HEK293T (cell line): ENCODE results near the gene OTUB1.
"Not testable (repeated sequence)": the region's sequence is repeated elsewhere in the genome, so short reads cannot be mapped to it uniquely, and the experiment has no call there.

Source experiments
- ARNT ChIP-seq: fragments of 450-650 bp; IDR thresholded peaks from 2 replicates; pipeline ENCODE4 v1.6.1; 2017; ENCODE audit warnings: mild to moderate bottlenecking
- BHLHE40 ChIP-seq: fragments of 450-650 bp; IDR thresholded peaks from 2 replicates; pipeline ENCODE4 v1.6.1; 2016; ENCODE audit warnings: mild to moderate bottlenecking, moderate library complexity, borderline replicate concordance
- CTBP1 ChIP-seq: fragments of 450-650 bp; IDR thresholded peaks from 2 replicates; pipeline ENCODE4 v1.6.1; 2016; ENCODE audit warnings: borderline replicate concordance
- FOXA1 ChIP-seq: fragments of 450-650 bp; IDR thresholded peaks from 2 replicates; pipeline ENCODE4 v1.6.1; 2016; ENCODE audit warnings: mild to moderate bottlenecking
- FOXK2 ChIP-seq: fragments of 450-650 bp; IDR thresholded peaks from 2 replicates; pipeline ENCODE4 v1.6.1; 2016; ENCODE audit warnings: mild to moderate bottlenecking
- FOXM1 ChIP-seq: fragments of 450-650 bp; IDR thresholded peaks from 2 replicates; pipeline ENCODE4 v1.6.1; 2017; ENCODE audit warnings: mild to moderate bottlenecking, borderline replicate concordance
- HDGF ChIP-seq: fragments of 450-650 bp; IDR thresholded peaks from 2 replicates; pipeline ENCODE4 v1.6.1; 2017; ENCODE audit warnings: antibody characterized with exemption, borderline replicate concordance
- L3MBTL2 ChIP-seq: fragments of 450-650 bp; conservative IDR thresholded peaks from 2 replicates; pipeline ENCODE4 v1.6.1; 2016; ENCODE audit warnings: mild to moderate bottlenecking
- NFRKB ChIP-seq: fragments of 450-650 bp; IDR thresholded peaks from 2 replicates; pipeline ENCODE4 v1.6.1; 2016; ENCODE audit warnings: mild to moderate bottlenecking, moderate library complexity
- SP1 ChIP-seq: fragments of 450-650 bp; IDR thresholded peaks from 2 replicates; pipeline ENCODE4 v1.6.1; 2017
- SUZ12 ChIP-seq: fragments of 450-650 bp; IDR thresholded peaks from 2 replicates; pipeline ENCODE4 v1.6.1; 2016; ENCODE audit warnings: mild to moderate bottlenecking
- TARDBP ChIP-seq: fragments of 450-650 bp; IDR thresholded peaks from 2 replicates; pipeline ENCODE4 v1.6.1; 2016

DNA sequence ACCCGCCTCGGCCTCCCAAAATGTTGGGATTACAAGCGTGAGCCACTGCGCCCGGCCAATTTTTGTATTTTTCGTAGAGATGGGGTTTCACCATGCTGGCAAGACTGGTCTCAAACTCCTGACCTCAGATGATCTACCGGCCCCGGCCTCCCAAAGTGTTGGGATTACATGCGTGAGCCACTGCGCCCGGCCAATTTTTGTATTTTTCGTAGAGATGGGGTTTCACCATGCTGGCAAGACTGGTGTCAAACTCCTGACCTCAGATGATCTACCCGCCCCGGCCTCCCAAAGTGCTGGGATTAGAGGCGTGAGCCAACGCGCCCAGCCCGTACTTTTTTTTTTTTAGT is 12.4 kb upstream of the OTUB1 start:
- TF ChIP-seq SP1, HDGF, NFRKB, FOXM1, FOXK2, FOXA1, BHLHE40, SUZ12, TARDBP, CTBP1, L3MBTL2, ARNT: not testable (repeated sequence)
